HG03378 (cell line): ENCODE measurements around the gene TRABD.
"Not testable (repeated sequence)": the region's sequence is repeated elsewhere in the genome, so short reads cannot be mapped to it uniquely, and the experiment has no call there.

Experiments
- ATAC-seq: cut with Tn5 transposase; IDR thresholded peaks from one replicate; pipeline ENCODE4 v1.9.1; 2021; ENCODE audit warnings: mild to moderate bottlenecking, moderate library complexity; ENCODE audit not compliant: unreplicated experiment

Gene TRABD, protein sequence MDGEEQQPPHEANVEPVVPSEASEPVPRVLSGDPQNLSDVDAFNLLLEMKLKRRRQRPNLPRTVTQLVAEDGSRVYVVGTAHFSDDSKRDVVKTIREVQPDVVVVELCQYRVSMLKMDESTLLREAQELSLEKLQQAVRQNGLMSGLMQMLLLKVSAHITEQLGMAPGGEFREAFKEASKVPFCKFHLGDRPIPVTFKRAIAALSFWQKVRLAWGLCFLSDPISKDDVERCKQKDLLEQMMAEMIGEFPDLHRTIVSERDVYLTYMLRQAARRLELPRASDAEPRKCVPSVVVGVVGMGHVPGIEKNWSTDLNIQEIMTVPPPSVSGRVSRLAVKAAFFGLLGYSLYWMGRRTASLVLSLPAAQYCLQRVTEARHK

DNA sequence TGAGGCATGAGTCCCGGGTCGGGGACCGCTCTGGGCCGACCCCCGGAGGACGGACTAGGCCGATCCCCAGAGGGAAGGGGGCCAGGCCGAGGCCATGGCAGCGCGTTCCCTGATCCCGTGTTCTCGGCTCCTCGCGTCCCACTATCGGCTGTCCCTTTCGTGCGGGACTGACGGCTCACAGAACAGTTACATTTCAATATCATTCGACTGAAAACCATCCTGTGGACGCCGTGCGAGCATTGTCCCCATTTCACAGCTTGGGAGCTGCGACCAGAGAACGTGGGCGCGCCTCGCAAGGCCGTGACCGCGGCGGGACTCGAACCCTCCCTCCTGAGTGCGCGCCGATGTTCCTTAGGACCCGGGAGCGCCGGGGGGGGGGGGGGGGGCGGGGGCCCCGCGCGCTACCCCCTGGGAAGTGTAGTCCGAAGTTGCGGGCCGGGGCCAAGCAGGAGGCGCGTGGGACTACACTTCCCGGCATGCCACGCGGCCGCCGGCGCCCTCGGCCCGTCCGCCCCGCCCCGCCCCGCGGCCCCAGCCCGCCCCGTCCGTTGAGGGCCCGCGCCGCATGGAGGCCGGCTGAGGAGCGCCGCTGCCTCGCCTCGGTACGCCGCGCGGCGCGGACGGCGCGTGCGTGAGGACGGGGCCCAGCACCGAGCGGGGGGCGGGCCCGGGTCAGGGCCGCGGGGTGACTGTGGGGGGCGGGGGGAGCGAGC, at the start of gene TRABD:
Gene TRABD (plus strand): TSS at position 539 of the 713 bp plus-strand sequence. CDS start 7,148 bp downstream, outside the sequence.
- no peak for ATAC-seq

DNA sequence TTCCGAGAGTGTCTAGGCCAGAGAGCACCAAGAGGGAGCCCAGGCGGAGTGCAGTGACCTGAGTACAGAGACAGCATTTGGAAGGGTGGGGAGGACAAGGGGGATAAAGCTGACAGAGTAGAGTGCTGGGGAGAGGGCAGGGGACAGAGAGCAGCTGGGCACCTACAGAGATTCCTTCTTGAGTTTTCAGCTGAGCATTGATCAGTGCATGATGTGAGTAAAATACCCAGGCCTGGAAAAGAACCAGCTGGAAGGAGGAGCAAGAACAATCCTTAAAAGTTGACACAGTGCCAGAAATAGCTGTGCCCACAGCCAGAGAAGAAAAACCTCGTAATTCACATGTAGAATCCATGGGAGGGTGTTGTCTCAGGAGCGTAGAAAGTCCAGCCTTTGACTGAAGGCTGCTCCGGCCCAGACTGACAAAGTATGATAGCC, 49.1 kb upstream of the TRABD start:
- ATAC-seq, result no peak

DNA sequence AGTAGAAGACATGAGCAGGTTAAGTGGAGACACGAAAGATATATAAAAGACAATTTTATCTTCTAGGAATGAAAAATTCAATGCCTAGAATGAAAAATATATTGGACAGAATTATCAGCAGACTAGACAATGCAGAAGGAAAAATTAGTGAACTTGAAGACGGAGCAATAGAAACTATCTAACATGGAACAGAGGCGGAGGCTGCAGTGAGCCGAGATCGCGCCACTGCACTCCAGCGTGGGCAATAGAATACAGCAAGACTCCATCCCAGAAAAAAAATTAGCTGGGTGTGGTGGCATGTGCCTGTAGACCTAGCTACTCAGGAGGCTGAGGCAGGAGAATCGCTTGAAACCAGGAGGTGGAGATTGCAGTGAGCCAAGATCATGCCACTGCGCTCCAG, 48.4 kb upstream of the TRABD start:
- not testable (repeated sequence) for ATAC-seq

DNA sequence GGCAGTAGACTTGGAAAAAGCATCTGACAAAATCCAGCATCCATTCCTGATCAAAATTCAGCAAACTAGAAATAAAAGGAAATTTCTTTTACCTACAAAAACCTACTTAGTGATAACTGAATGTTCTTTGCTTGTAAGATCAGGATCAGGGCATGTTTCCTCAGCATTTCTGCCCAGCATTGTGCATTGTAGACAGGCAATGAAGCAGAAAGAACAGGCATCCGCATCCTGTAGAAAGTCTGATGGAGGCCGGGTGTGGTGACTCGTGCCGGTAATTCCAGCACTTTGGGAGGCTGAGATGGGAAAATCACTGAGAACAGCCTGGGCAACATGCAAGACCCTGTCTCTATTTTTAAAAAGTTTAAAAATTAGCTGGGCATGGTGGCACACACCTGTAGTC, 47.7 kb upstream of the TRABD start:
- no peak for ATAC-seq

DNA sequence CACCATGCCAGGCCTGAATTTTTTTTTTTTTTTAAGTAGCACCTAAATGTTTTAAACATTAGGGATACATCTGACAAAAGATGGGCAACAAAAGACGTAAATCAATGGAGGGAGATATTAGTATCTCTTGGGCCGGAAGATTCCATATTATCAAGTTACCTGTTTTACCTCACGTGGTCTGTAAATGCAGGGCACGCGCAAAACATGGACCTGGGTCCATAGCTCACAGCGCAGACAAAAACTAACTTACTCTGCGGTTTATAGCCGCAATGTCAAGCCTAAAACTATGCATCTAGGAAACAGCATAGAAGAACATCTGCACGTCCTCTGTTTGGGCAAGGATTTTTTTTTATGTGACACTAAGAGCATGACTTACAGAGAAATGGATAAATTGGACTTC, 46.7 kb upstream of the TRABD start:
- ATAC-seq, result no peak

DNA sequence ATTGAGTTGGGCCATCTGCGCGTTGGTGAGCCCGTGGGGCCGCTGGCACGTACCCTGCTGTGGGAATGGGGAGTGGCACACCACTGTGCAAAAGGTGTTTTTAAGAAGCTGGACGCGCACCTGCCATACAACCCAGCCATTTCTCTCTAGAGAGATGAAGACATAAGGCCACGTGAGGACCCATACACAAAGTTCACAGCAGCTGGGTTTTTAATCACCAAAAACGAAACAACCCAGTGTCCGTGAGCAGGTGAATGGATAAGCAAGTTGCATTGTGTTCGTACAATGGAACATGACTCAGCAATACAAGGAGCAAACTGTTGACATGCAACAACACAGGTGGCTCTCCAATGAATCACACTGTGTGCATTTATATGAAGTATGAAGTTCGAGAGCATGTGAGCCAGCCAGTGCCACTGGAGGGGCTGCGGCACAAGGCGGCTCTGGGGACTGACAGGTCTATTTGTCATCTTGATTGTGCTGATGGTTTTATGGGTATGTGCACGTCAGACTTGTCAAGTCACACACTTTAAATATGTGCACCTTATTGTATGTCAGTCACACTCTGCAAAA, 45.8 kb upstream of the TRABD start:
- no peak for ATAC-seq

DNA sequence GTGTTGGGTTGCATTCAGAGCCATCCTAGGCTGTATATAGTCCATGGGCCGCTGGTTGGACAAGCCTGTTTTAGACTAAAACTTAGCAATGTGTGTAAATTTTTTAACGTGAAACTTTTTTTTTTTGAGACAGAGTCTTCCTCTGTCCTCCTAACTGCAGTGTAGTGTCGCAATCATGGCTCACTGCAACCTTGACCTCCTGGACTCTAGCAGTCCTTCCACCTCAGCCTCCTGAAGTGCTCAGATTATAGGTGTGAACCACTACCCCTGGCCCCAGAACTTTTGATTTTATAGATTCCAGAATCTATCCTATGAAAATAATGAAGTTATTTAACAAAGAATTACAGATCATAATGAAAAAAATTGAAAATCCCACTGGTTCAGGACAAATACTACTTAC, 45.1 kb upstream of the TRABD start:
- ATAC-seq, result no peak

DNA sequence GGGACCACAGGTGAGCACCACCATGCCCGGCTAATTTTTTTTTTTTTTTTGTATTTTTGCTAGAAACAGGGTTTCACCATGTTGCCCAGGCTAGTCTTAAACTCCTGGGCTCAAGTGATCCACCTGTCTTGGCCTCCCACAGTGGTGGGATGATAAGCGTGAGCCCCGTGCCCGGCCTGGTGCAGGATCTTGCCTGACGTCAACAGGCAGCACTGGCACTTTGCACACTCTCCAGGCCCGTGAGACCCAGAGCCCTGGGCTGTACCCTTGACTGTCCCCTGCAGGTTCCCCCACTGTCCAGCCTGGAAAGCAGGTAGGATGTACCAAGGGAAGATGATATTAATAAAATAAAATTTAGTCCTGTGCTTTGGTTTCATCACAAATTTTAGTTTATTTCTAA, 44.3 kb upstream of the TRABD start:
- ATAC-seq, result no peak

DNA sequence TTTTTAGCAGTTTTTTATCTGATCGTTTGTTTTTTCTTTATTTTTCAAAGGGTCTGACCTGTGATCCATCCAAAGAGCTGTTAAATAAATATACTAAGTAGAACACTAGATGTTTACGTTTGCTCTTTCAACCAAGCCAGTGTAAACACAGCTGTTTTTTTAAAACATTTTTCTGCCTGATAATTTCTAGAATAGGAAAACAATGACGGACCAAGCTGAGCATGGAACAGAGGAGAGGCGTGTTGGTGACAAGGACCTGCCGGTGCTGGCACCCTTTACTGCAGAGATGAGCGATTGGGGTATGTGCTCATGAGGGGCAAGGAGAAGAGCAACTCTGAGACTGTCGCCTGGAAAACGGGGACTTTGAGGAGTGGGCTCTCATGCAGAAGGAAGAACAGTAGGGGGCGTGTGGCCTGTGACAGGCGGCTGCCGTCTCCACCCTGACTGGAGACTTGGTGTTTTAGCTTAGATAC, 43.8 kb upstream of the TRABD start:
- ATAC-seq, result no peak

DNA sequence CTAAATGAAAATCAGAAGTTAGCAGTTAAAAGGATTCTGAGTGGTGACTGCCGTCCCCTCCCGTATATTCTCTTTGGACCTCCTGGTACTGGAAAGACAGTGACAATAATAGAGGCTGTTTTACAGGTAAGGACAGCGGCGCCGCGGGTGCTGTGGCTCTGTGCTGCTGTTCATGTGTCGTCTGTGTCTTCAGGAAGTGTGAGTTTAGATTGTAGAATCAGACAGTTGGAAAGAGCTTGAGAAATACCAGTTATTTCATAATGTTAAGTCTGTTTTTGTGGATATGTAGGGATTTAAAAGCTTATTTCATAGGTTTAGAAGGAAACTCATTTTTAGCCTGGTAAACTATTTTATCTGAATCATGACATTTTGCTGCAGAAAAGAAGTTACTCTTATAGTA, 42.6 kb upstream of the TRABD start:
- no peak for ATAC-seq

DNA sequence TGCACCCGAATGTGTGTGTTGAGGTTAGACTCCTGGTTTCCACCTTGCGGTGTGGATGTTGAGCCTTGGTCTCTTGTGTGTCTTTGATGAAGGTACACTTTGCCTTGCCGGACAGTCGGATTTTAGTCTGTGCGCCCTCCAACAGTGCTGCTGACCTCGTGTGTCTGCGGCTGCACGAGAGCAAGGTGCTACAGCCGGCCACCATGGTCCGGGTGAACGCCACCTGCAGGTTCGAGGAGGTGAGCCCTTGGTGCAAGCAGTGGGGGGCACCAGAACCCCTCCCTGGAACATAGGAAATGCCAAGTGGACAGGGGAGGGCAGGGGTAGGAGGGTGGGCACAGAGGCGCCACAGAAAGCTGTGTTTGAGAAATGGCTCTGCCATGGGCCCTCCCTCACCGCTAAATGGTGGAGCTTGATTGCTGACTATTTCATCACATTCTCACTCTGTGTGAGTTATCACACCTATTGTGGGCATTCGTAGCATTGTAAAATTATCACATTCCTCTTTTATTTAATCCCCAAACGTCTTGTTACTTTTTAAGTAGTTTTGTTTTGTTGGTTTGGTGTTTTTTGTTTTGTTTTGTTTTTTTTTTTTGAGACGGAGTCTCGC, 41.6 kb upstream of the TRABD start:
- no peak for ATAC-seq

DNA sequence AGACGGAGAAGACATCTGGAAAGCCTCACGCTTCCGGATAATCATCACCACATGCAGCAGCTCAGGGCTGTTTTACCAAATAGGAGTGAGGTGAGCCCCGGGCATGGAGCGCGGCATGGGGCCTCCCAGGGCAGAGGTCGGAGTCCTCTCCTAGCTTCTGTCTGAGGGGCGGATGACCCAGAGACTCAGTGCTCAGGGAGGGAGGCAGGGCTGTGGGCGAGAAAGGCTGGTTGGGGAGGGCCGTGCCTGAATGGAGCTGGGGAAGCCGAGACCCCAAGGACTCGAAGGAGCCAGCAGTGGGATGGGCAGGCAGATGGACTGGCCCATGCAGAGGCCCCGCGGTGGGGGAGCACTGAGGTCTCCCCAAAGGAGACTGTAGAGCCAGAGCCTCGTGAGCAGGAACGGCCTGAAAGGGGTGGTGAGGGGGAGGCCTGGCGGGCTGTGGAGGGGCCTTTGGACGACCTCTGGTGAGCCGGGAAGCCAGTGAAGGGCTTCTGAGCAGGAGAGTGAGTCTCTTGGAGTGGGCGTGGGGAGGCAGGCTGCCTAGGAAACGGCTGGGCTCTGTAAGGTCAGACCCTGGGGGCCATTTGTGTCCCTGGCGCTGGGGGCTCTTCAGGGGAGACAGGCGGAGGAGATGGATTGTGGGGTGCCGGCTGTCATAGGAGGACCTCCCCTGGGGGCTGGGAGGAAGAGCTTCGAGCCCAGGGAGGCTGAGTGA, 39.8 kb upstream of the TRABD start:
- ATAC-seq, result no peak

DNA sequence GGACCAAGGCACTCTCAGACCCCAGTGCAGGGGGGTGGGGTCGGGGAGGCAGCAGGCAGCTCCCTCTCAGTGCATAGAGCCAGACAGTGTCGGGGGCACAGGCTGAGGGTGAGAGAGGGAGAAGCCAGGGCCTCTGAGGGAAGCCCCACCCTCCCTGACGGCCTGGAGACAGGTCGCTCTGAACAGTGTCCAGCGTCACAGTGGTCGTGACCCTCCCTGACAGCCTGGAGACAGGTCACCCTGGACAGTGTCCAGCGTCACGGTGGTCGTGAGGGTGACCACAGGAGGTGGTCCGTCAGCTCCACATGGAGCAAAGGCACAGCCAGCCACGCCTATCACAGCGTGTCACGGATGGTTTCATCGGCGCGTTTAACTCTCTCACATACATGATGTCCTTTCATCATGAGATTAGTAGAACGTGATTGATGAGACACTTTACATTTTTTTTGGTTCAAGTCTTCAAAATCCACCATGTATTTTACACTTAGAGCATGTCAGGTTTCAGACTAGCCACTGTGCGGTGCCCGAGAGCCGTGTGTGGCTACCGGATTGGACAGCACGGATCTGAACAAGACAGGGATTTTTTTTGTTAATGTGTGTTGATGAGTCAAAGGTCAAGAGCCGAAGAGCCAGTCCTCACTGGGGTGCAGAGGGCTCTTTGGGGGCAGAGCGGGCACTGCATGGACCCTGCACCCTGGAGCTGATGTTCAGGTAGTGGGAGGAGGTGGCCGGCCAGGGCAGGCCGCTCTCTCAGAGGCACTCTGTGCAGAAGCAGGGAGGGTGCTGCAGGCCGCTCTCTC, 39.1 kb upstream of the TRABD start:
- no peak for ATAC-seq

DNA sequence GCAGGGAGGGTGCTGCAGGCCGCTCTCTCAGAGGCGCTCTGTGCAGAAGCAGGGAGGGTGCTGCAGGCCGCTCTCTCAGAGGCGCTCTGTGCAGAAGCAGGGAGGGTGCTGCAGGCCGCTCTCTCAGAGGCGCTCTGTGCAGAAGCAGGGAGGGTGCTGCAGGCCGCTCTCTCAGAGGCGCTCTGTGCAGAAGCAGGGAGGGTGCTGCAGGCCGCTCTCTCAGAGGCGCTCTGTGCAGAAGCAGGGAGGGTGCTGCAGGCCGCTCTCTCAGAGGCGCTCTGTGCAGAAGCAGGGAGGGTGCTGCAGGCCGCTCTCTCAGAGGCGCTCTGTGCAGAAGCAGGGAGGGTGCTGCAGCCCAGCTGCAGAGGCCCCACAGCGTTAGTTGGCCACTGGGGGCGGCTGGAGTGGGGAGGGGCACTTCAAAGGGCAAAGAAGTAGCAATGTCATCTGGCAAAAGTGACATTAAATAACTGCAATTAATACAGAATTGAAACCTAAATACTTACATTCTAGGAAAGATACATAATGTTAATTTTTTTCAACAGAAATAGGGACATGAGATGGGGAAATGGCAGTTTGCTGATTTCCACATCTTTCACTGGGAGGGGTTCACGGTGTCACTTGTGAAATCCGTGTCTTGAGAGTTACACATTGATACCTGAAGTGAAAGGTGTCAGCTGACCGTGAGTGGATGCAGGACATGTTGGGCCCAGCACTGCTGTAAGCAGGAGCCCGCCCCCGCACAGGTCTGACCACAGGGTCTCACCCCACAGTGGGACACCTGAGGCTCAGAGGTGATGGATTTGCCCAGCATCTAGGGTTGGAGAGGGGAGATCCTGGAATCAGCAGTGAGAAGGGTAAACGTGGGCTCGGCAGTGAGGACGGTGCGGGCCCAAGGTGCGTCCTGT, 38.2 kb upstream of the TRABD start:
- ATAC-seq, result not testable (repeated sequence)

DNA sequence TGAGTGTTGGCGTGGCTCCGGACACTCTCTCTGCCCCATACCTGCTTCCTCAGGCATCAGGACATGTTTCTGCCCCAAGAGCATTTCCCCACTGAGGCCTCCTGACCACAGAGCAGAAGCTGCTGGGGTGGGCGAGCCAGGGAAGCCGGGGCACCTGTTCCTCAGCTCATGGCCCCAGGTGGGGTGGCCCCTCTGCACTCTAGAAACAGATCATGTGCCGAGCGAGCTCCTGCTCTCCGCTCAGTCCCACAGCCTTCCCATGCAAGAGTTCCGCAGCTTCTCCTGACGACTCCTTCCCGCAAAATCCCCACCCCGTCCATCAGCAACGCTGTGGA, 37.6 kb upstream of the TRABD start:
- no peak for ATAC-seq

DNA sequence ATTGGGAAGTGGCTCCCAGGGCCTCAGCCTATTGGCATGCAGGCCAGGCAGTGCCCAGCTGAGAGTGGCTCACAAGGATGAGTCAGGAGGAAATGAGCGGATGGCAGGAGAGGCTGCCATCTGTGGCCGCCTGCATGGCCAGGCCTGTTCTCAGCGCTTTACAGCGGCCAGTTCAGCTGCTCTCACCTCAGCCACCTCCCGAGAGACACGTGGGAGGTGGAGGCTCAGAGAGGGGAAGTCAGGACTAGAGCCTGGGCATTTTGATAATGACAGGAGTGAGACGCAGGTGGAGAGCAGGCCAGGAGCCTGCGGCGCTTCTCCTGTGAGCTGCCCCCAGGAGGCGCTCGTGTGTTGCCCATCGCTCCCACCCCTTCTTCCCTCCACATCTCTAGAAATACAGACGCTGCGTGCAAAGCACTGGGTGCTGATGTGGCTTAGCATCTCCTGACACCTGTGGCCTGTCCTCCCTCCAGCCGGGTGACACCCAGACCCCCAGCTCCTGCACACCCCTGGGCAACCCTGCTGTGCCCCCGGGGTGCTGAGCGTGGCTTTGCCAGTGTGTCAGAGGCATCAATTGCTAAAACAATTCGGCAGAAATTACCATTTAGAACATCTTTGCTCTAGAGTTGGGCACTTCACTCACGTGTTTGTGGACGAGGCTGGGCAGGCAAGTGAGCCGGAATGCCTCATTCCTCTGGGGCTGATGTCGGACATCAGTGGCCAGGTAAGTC, 36.6 kb upstream of the TRABD start:
- no peak for ATAC-seq

DNA sequence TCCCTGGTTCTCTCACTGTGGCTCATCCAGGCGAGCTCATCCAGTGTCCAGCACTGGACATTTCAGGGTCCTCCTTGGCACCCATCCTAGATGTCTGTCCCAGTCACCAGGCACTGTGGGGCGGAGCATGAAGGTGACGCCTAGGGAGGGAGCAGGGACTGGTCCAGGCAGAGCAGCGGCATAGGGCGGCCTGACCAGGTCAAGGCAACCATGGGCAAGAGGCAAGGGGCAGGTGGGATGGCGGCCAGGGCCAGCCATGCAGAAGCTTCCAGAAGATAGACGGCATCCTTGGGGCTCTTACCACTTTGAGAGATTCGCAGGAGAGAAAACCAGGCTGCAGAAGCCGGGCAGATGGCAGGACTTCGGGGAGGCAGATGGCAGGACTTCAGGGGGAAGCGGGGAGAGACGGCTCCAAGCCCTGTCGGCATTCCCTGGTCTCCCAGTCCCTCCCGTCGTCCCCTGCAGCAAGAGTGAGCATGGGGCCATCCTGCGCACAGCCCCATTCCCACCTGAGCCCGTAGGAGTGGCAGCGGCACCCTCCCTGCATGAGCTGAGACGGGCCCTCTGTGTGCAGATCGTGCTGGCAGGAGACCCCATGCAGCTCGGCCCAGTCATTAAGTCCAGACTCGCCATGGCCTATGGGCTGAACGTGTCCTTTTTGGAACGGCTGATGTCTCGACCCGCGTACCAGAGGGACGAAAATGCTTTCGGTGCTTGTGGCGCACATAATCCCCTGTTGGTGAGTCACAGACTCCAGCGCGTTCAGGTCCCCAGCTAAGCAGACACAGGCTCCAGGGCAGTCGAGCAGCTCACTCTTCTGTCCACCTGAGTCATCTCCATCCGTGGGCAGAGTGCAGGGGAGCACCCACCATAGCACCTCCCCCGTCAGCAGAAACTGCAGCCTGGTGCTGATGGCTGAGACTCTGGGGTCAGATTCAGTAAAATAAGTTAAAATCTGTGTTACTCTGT, 35.3 kb upstream of the TRABD start:
- ATAC-seq, result no peak
